GM12878 (cell line): ENCODE measurements around the gene LIMD2. TPM values are rescaled to one million over a fixed set of nuclear protein-coding genes. Genes with fewer than 3 reads are reported as not detected.

Experiments
- ATAC-seq: fragments of 200-7000 bp; cut with Tn5 transposase; 3 replicates; pipeline ENCODE4 v1.9.1; 2020; ENCODE audit warnings: mild to moderate bottlenecking, moderate library complexity
- BruUV-seq: library from RNA; stranded (reverse); fragments of 400-500 nt; replicated peaks from 2 replicates; lab custom pipeline; 2021; lab: Mats Ljungman, UMichigan
- CTCF ChIA-PET: fragments of 300-600 bp; sonication (Branson Sonifier 250); formaldehyde crosslinking; extraction: SDS; loops from one replicate; lab custom pipeline; 2021; ENCODE audit warnings: inconsistent platforms; lab: Yijun Ruan, JAX
- POLR2A ChIA-PET: fragments of 350-600 bp; formaldehyde crosslinking; extraction: SDS; loops from one replicate; lab custom pipeline; 2021; ENCODE audit warnings: inconsistent platforms; lab: Charles Lee
- RAD21 ChIA-PET: fragments of 300-600 bp; sonication (Branson Sonifier 250); formaldehyde crosslinking; loops from one replicate; lab custom pipeline; 2023; ENCODE audit warnings: antibody characterized with exemption; ENCODE audit not compliant: unreplicated experiment; lab: Charles Lee
- SMC1A ChIA-PET: fragments of 300-600 bp; sonication (Branson Sonifier 250); formaldehyde crosslinking; loops from one replicate; lab custom pipeline; 2023; ENCODE audit not compliant: unreplicated experiment, uncharacterized antibody; lab: Charles Lee
- DNase-seq: peaks from one replicate; pipeline ENCODE4 v3.0.0-alpha.2; 2011; ENCODE audit warnings: low read depth, low spot score
- FAIRE-seq: peaks from 3 replicates; lab custom pipeline; 2011; peaks lifted over from hg19 to GRCh38; lab: Jason Lieb, UNC
- H2AFZ ChIP-seq: 2 replicates; pipeline ENCODE4 v1.6.0; 2011; ENCODE audit warnings: low read depth, low read length, control low read depth; ENCODE audit not compliant: control insufficient read depth
- H3K27ac ChIP-seq: 2 replicates; pipeline ENCODE4 v1.5.1; 2011; ENCODE audit warnings: control low read depth; ENCODE audit not compliant: control insufficient read depth, insufficient read depth
- H3K27me3 ChIP-seq, 2 experiments: replicated peaks in 1 of 2; 2 replicates each; pipeline versions ENCODE4 v1.6.0 to v1.6.1; 2011; ENCODE audit warnings: low read length in 1 of 2; ENCODE audit not compliant: control insufficient read depth in 2 of 2, insufficient read depth in 2 of 2
- H3K36me3 ChIP-seq, 2 experiments: 2 replicates each; pipeline ENCODE4 v1.5.1; 2011; ENCODE audit warnings: low read length in 1 of 2; ENCODE audit not compliant: control insufficient read depth in 2 of 2, insufficient read depth in 2 of 2
- H3K4me1 ChIP-seq: 2 replicates; pipeline ENCODE4 v1.6.1; 2011; ENCODE audit warnings: mild to moderate bottlenecking, low read length, moderate library complexity, mixed read lengths; ENCODE audit not compliant: control insufficient read depth, insufficient read depth
- H3K4me2 ChIP-seq: 2 replicates; pipeline ENCODE4 v1.6.0; 2011; ENCODE audit warnings: control low read depth; ENCODE audit not compliant: control insufficient read depth, insufficient read depth
- H3K4me3 ChIP-seq: fragments of 200-600 bp; sonication (generic); 2 replicates; pipeline ENCODE4 v1.5.1; 2016
- H3K79me2 ChIP-seq: 2 replicates; pipeline ENCODE4 v1.6.0; 2011; ENCODE audit warnings: low read length; ENCODE audit not compliant: control insufficient read depth, insufficient read depth
- H3K9ac ChIP-seq: 2 replicates; pipeline ENCODE4 v1.8.0; 2011; ENCODE audit warnings: low read length, control low read depth, mixed read lengths; ENCODE audit not compliant: control insufficient read depth, insufficient read depth
- H3K9me3 ChIP-seq: replicated peaks from 3 replicates; pipeline ENCODE4 v1.5.1; 2011; ENCODE audit warnings: mild to moderate bottlenecking, low read length; ENCODE audit not compliant: control insufficient read depth, insufficient read depth
- H4K20me1 ChIP-seq: 2 replicates; pipeline ENCODE4 v1.6.0; 2011; ENCODE audit not compliant: control insufficient read depth, insufficient read depth
- HDAC6 ChIP-seq: fragments of 200-600 bp; sonication (generic); IDR thresholded peaks from one replicate; pipeline ENCODE4 v1.8.0; 2017; ENCODE audit warnings: antibody characterized with exemption; ENCODE audit not compliant: unreplicated experiment
- MEF2B ChIP-seq: fragments of 450-650 bp; IDR thresholded peaks from 2 replicates; pipeline ENCODE4 v1.6.1; 2018; ENCODE audit warnings: mild to moderate bottlenecking, moderate library complexity; ENCODE audit not compliant: partially characterized antibody, poor library complexity, severe bottlenecking
- MYB ChIP-seq: fragments of 150-350 bp; IDR thresholded peaks from 2 replicates; pipeline ENCODE4 v1.6.1; 2014; ENCODE audit warnings: mild to moderate bottlenecking, low read depth, low read length, borderline replicate concordance
- NFXL1 ChIP-seq: fragments of 450-650 bp; IDR thresholded peaks from 2 replicates; pipeline ENCODE4 v1.6.1; 2017; ENCODE audit warnings: antibody characterized with exemption, mild to moderate bottlenecking, borderline replicate concordance
- NRF1 ChIP-seq: conservative IDR thresholded peaks from 2 replicates; pipeline ENCODE4 v1.6.1; 2011; ENCODE audit warnings: mild to moderate bottlenecking, low read depth, low read length, improper control_type of control experiment
- SREBF1 ChIP-seq: IDR thresholded peaks from 2 replicates; pipeline ENCODE4 v1.6.1; 2012; ENCODE audit warnings: mild to moderate bottlenecking, low read length
- ZNF622 ChIP-seq: fragments of 450-650 bp; IDR thresholded peaks from 2 replicates; pipeline ENCODE4 v1.6.1; 2017; ENCODE audit warnings: mild to moderate bottlenecking, inconsistent platforms
- WGBS: methylation state at CpG from one replicate; pipeline ENCODE4 v1.1.6; 2016; ENCODE audit warnings: low lambda C conversion rate; ENCODE audit not compliant: insufficient replicate concordance, insufficient coverage; ENCODE audit errors: missing lambda C conversion rate; 5-methylcytosine and 5-hydroxymethylcytosine counted together
- in situ Hi-C: fragments of 300-500 bp; cut with MboI; formaldehyde crosslinking; loops from 9 replicates; pipeline ENCODE4 v1.14.3; 2018; ENCODE audit warnings: mixed read lengths
- intact Hi-C: fragments of 100-400 bp; cut with micrococcal nuclease; formaldehyde crosslinking; loops from one replicate; pipeline ENCODE4 v1.14.2; 2022; ENCODE audit not compliant: unreplicated experiment
- polyA plus RNA-seq, 11 experiments: library from polyadenylated mRNA; depleted of rRNA in 4 of 11; unstranded in 6 of 11; stranded (reverse) in 5 of 11; fragments of >200 nt; fragmentation: Nextera tagmentation in 4 of 11; fragmentation: Illumina TruSeq in 1 of 11; extraction: Ambion mirVana in 4 of 11; extraction: Trizol in 1 of 11; gene quantifications; 1 replicate in 1 of 11; 2 replicates in 10 of 11; pipeline versions ENCODE4 v1.2.1 to v1.2.3, GENCODE V29; 2011 to 2016; ENCODE audit warnings: inconsistent platforms in 2 of 11, missing spikeins in 2 of 11, low read depth in 1 of 11
- total RNA-seq, 4 experiments: library from RNA; depleted of rRNA in 3 of 4; stranded (reverse); fragments of >200 nt in 3 of 4; fragmentation: Illumina TruSeq in 1 of 4; extraction: Trizol in 1 of 4; gene quantifications; 2 replicates each; pipeline versions ENCODE4 v1.2.1 to v1.2.3, GENCODE V29; 2013 to 2021
- TF ChIP-seq, protein P1 (sequence below): fragments of 450-650 bp; IDR thresholded peaks from 2 replicates; pipeline ENCODE4 v1.6.1; 2016; ENCODE audit warnings: mild to moderate bottlenecking
- TF ChIP-seq, protein P2 (sequence below): IDR thresholded peaks from 2 replicates; pipeline ENCODE4 v1.6.1; 2011; ENCODE audit warnings: low read depth, mild to moderate bottlenecking, low read length, moderate library complexity, borderline replicate concordance; ENCODE audit errors: extremely low read depth
- TF ChIP-seq, protein P3 (sequence below): fragments of 450-650 bp; conservative IDR thresholded peaks from 2 replicates; pipeline ENCODE4 v1.6.1; 2017; ENCODE audit warnings: mild to moderate bottlenecking, moderate library complexity
- TF ChIP-seq, protein P4 (sequence below): IDR thresholded peaks from 2 replicates; pipeline ENCODE4 v1.6.1; 2012; ENCODE audit warnings: mild to moderate bottlenecking, low read depth, low read length
- TF ChIP-seq, protein P5 (sequence below): fragments of 450-650 bp; IDR thresholded peaks from 2 replicates; pipeline ENCODE4 v1.6.1; 2018; ENCODE audit warnings: mild to moderate bottlenecking, low read depth, moderate library complexity; ENCODE audit not compliant: partially characterized antibody

Gene LIMD2
- total and polyA plus RNA-seq, 10 of the 15 experiments (the other 5 are each of a cell fraction or from before 2014, with no cell fraction given): 1.1 to 339 (median 181) TPM

DNA sequence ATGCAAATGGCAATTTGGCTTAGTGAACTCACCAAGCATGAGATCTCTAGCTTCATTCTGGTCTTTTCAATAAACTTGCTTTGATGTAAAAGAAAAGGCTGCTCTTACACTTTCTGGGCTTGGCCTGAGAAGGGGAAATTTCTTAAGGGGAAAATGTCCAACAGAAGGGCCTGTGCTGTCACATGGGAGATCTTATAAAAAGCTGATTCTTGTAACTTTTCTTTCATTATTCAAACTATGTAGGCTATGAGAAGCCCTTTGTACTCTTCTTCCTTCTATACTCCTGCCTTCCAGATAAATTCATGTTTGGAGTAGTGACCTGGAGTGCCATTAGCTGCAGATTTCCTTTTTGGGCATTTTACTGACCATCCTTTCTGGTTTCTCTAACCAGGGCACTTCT is 16.9 kb downstream of the LIMD2 start (continued):
- TF ChIP-seq MEF2B (no peak), NFXL1 (no peak), SREBF1 (no peak), MYB (no peak)
- TF ChIP-seq, protein P1, sequence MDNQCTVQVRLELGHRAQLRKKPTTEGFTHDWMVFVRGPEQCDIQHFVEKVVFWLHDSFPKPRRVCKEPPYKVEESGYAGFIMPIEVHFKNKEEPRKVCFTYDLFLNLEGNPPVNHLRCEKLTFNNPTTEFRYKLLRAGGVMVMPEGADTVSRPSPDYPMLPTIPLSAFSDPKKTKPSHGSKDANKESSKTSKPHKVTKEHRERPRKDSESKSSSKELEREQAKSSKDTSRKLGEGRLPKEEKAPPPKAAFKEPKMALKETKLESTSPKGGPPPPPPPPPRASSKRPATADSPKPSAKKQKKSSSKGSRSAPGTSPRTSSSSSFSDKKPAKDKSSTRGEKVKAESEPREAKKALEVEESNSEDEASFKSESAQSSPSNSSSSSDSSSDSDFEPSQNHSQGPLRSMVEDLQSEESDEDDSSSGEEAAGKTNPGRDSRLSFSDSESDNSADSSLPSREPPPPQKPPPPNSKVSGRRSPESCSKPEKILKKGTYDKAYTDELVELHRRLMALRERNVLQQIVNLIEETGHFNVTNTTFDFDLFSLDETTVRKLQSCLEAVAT: no peak

DNA sequence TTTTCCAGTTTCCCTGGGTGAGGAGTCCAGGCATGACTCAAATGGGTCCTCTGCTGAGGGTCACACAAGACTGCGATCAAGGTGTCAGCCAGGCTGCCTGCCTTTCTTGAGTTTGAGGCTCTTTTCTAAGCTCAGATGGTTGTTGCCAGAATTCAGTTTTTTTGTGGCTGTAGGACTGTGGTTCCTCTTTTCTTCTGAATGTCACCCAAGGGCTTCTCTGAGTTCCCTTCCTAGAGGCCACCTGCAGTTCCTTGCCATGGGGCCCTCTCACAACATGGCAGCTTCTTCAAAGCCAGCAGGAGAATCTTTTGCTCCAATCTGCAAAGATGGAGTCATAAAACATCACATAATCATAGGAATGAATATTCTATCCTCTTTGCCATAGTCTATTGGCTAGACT is 17.5 kb downstream of the LIMD2 start:
- WGBS: 100% methylated on average over 1 of the region's 1 CpG
- Histone ChIP-seq H3K4me1 (no peaks in the 10 kb centered on the region), H3K79me2 (no peaks in the 10 kb centered on the region), H4K20me1 (no peaks in the 10 kb centered on the region), H3K4me2 (no peak overlapping the region), H3K9ac (no peak overlapping the region), H3K4me3 (no peak overlapping the region), H3K27ac (no peak overlapping the region), H3K27me3 (no peaks in the 10 kb centered on the region), H2AFZ (no peak overlapping the region), H3K9me3 (no peaks in the 10 kb centered on the region), H3K36me3 (peaks cover 2 to 12% of the 10 kb centered on the region in 2 experiments; a peak in 3 of 4 replicates)
- DNase-seq (no peak), FAIRE-seq (no peak), ATAC-seq (no peak)
- ChIA-PET RAD21 (no interaction called here), CTCF (interaction anchor here (0.7 to 1.8 kb wide), 5 partner anchors 13 to 257 kb away, joined by 3 to 4 read pairs (median 3); no protein-coding TSS in a partner anchor), POLR2A (interaction anchor here (0.5 to 2.1 kb wide), 6 partner anchors 8 to 57 kb away, joined by 3 to 7 read pairs (median 3); no protein-coding TSS in a partner anchor), SMC1A (interaction anchor here (1.1 to 1.7 kb wide), 5 partner anchors 16 to 152 kb away, joined by 3 to 6 read pairs (median 3); no protein-coding TSS in a partner anchor)
- BruUV-seq: no TSS peak
- in situ Hi-C loops (no loop called here), intact Hi-C loops (no loop called here)
- TF ChIP-seq NRF1 (no peak), HDAC6 (no peak), ZNF622 (no peak)
- TF ChIP-seq, protein P2, sequence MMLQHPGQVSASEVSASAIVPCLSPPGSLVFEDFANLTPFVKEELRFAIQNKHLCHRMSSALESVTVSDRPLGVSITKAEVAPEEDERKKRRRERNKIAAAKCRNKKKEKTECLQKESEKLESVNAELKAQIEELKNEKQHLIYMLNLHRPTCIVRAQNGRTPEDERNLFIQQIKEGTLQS: no peak
- TF ChIP-seq, protein P3, sequence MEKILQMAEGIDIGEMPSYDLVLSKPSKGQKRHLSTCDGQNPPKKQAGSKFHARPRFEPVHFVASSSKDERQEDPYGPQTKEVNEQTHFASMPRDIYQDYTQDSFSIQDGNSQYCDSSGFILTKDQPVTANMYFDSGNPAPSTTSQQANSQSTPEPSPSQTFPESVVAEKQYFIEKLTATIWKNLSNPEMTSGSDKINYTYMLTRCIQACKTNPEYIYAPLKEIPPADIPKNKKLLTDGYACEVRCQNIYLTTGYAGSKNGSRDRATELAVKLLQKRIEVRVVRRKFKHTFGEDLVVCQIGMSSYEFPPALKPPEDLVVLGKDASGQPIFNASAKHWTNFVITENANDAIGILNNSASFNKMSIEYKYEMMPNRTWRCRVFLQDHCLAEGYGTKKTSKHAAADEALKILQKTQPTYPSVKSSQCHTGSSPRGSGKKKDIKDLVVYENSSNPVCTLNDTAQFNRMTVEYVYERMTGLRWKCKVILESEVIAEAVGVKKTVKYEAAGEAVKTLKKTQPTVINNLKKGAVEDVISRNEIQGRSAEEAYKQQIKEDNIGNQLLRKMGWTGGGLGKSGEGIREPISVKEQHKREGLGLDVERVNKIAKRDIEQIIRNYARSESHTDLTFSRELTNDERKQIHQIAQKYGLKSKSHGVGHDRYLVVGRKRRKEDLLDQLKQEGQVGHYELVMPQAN: no peak
- TF ChIP-seq, protein P4, sequence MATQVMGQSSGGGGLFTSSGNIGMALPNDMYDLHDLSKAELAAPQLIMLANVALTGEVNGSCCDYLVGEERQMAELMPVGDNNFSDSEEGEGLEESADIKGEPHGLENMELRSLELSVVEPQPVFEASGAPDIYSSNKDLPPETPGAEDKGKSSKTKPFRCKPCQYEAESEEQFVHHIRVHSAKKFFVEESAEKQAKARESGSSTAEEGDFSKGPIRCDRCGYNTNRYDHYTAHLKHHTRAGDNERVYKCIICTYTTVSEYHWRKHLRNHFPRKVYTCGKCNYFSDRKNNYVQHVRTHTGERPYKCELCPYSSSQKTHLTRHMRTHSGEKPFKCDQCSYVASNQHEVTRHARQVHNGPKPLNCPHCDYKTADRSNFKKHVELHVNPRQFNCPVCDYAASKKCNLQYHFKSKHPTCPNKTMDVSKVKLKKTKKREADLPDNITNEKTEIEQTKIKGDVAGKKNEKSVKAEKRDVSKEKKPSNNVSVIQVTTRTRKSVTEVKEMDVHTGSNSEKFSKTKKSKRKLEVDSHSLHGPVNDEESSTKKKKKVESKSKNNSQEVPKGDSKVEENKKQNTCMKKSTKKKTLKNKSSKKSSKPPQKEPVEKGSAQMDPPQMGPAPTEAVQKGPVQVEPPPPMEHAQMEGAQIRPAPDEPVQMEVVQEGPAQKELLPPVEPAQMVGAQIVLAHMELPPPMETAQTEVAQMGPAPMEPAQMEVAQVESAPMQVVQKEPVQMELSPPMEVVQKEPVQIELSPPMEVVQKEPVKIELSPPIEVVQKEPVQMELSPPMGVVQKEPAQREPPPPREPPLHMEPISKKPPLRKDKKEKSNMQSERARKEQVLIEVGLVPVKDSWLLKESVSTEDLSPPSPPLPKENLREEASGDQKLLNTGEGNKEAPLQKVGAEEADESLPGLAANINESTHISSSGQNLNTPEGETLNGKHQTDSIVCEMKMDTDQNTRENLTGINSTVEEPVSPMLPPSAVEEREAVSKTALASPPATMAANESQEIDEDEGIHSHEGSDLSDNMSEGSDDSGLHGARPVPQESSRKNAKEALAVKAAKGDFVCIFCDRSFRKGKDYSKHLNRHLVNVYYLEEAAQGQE: no peak
- TF ChIP-seq, protein P5, sequence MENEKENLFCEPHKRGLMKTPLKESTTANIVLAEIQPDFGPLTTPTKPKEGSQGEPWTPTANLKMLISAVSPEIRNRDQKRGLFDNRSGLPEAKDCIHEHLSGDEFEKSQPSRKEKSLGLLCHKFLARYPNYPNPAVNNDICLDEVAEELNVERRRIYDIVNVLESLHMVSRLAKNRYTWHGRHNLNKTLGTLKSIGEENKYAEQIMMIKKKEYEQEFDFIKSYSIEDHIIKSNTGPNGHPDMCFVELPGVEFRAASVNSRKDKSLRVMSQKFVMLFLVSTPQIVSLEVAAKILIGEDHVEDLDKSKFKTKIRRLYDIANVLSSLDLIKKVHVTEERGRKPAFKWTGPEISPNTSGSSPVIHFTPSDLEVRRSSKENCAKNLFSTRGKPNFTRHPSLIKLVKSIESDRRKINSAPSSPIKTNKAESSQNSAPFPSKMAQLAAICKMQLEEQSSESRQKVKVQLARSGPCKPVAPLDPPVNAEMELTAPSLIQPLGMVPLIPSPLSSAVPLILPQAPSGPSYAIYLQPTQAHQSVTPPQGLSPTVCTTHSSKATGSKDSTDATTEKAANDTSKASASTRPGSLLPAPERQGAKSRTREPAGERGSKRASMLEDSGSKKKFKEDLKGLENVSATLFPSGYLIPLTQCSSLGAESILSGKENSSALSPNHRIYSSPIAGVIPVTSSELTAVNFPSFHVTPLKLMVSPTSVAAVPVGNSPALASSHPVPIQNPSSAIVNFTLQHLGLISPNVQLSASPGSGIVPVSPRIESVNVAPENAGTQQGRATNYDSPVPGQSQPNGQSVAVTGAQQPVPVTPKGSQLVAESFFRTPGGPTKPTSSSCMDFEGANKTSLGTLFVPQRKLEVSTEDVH: no peak
